GM23248 (cell line): ENCODE measurements around the gene SERTAD2.

Experiments
- EZH2 ChIP-seq: fragments of 200-600 bp; sonication (generic); IDR thresholded peaks from 2 replicates; pipeline ENCODE4 v1.6.1; 2018; ENCODE audit warnings: antibody characterized with exemption, mild to moderate bottlenecking; ENCODE audit not compliant: insufficient read depth, poor library complexity, severe bottlenecking
- EZH2phosphoT487 ChIP-seq: fragments of 200-600 bp; sonication (generic); IDR thresholded peaks from 2 replicates; pipeline ENCODE4 v1.6.1; 2018; ENCODE audit warnings: antibody characterized with exemption, moderate library complexity, mild to moderate bottlenecking, low read depth; ENCODE audit not compliant: insufficient read depth

GRCh38 chr2:64629329-64629781 is 24.4 kb downstream of the SERTAD2 start:
- TF ChIP-seq EZH2phosphoT487 = no peak
- no peak for TF ChIP-seq EZH2
